ENCODE results near the gene ZBTB40.

The ZBTB40 gene

DNA sequence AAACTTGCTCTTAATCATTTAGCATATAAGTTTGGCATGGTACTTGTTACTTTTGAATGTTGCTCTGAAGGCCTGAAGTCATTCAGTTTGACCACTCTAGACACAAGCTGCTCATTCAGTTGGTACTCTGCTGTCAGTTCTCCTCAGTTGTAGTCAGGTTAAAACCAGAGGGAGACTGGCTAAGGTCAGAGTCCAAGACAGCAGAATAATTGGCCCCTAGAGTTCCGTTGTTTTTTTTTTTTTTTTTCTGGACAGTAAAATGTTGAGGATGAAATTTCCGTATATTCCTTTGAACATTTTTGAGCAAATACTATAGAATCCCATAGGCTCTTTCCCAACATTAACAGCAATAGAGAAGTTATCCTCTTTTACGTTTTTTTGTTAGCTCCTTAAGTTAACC is 9.4 kb downstream of the ZBTB40 start:
- no peak overlapping the region for H2AFZ ChIP-seq (ENCODE audit: low read length)
- H4K20me1 ChIP-seq (ENCODE audit: insufficient read depth, low read length): no peaks in the 10 kb centered on the region
- H3K9ac ChIP-seq (ENCODE audit: low read length): no peak overlapping the region
- H3K27me3 ChIP-seq (replicated peaks; ENCODE audit: insufficient read depth, low read length): no peaks in the 10 kb centered on the region
- peaks cover 98% of the 10 kb centered on the region for H3K79me2 ChIP-seq (ENCODE audit: low read length)
- no peak for DNase-seq
- H3K4me3 ChIP-seq (ENCODE audit: low read length): no peak overlapping the region
- no peak overlapping the region for H3K27ac ChIP-seq (ENCODE audit: low read length)
- H3K9me3 ChIP-seq (replicated peaks; ENCODE audit: insufficient read depth, low read length): no peaks in the 10 kb centered on the region
- H3K36me3 ChIP-seq (replicated peaks; ENCODE audit: insufficient read depth, low read length): no peaks in the 10 kb centered on the region
- TF ChIP-seq EZH2phosphoT487 (IDR thresholded peaks at IDR 0.05; ENCODE audit: low read length) (no peak), EZH2 (optimal IDR thresholded peaks at IDR 0.05; ENCODE audit: low read depth, low read length) (no peak)
- TF ChIP-seq, protein P1, sequence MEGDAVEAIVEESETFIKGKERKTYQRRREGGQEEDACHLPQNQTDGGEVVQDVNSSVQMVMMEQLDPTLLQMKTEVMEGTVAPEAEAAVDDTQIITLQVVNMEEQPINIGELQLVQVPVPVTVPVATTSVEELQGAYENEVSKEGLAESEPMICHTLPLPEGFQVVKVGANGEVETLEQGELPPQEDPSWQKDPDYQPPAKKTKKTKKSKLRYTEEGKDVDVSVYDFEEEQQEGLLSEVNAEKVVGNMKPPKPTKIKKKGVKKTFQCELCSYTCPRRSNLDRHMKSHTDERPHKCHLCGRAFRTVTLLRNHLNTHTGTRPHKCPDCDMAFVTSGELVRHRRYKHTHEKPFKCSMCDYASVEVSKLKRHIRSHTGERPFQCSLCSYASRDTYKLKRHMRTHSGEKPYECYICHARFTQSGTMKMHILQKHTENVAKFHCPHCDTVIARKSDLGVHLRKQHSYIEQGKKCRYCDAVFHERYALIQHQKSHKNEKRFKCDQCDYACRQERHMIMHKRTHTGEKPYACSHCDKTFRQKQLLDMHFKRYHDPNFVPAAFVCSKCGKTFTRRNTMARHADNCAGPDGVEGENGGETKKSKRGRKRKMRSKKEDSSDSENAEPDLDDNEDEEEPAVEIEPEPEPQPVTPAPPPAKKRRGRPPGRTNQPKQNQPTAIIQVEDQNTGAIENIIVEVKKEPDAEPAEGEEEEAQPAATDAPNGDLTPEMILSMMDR (IDR thresholded peaks at IDR 0.05; ENCODE audit: low read length): no peak
- H3K4me1 ChIP-seq (ENCODE audit: low read length): no peaks in the 10 kb centered on the region
- no peaks in the 10 kb centered on the region for H3K9me2 ChIP-seq (replicated peaks; ENCODE audit: insufficient read depth, low read length)
- H3F3A ChIP-seq (ENCODE audit: insufficient read depth, low read length): no peaks in the 10 kb centered on the region
- H3K4me2 ChIP-seq (ENCODE audit: low read depth, low read length): no peak overlapping the region

DNA sequence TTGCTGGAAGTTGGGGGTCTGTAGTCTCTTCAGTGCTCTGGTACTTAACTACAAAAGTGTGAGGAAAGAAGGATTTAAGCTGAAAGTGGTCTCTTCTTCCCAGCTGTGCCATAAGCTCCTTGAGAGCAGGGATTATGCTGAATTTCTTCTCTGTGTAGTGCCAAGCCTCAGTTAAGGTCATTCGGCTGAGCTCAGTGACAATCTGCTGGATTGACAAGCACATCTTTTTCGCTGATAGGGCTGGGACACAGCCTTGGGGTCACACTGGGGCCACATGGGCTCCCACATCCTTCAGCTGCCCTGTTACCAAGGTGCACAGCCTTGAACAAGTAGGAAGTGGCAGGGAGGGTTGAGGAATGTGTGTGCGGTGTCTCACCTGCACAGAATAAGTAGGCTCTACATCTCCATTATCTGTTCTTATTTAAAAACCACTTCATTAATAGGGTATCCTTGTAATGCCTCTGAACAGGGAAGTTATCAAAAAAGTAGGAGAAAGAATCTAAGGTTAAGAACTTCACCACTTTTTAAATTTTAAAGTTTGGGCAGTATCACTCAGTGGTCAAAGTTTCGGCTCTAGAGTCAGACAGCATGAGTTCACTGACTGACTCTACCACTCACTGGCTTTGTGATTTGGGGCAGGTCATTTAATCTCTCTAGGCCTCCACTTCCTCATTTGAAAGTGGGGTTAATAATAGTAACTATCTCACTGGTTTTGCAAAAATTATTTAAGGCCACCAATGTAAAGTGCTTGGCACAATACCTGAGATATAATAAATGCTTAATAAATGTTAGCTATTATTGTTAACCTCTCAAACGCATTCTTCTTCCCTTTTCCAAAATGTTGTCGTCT is 10.3 kb downstream of the ZBTB40 start:
- no peaks in the 10 kb centered on the region for H3K4me1 ChIP-seq (ENCODE audit: low read length)
- peaks cover 98% of the 10 kb centered on the region for H3K79me2 ChIP-seq (ENCODE audit: low read length)
- H3K9ac ChIP-seq (ENCODE audit: low read length): no peak overlapping the region
- H3K27me3 ChIP-seq (replicated peaks; ENCODE audit: insufficient read depth, low read length): no peaks in the 10 kb centered on the region
- H4K20me1 ChIP-seq (ENCODE audit: insufficient read depth, low read length): no peaks in the 10 kb centered on the region
- H3K4me3 ChIP-seq (ENCODE audit: low read length): no peak overlapping the region
- H3K4me2 ChIP-seq (ENCODE audit: low read depth, low read length): no peak overlapping the region
- DNase-seq: no peak
- H3K9me2 ChIP-seq (replicated peaks; ENCODE audit: insufficient read depth, low read length): no peaks in the 10 kb centered on the region
- H3F3A ChIP-seq (ENCODE audit: insufficient read depth, low read length): no peaks in the 10 kb centered on the region
- H3K9me3 ChIP-seq (replicated peaks; ENCODE audit: insufficient read depth, low read length): no peaks in the 10 kb centered on the region
- no peaks in the 10 kb centered on the region for H3K36me3 ChIP-seq (replicated peaks; ENCODE audit: insufficient read depth, low read length)
- no peak overlapping the region for H3K27ac ChIP-seq (ENCODE audit: low read length)
- no peak overlapping the region for H2AFZ ChIP-seq (ENCODE audit: low read length)
- no peak for TF ChIP-seq EZH2phosphoT487 (IDR thresholded peaks at IDR 0.05; ENCODE audit: low read length)
- TF ChIP-seq, protein P1 (IDR thresholded peaks at IDR 0.05; ENCODE audit: low read length): no peak
- TF ChIP-seq EZH2 (optimal IDR thresholded peaks at IDR 0.05; ENCODE audit: low read depth, low read length): no peak

DNA sequence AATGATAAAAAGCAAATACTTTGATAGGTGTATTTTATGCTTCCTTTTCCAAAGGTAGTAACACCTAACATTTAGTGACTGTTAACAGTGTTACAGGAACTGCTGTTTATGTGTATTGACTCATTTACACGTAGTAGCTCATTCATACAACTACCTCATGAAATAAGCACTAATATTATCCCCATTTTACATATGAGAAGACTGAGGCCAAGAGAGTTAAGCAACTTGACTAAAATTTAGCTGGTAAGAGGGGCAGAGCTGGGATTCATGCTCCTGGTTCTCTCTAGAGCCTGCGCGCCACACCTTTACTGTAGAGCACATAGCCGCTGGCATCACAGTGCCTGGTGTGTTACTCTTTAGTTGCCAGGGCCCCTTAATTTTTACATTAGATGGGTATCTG is 11.3 kb downstream of the ZBTB40 start:
- no peaks in the 10 kb centered on the region for H3F3A ChIP-seq (ENCODE audit: insufficient read depth, low read length)
- H4K20me1 ChIP-seq (ENCODE audit: insufficient read depth, low read length): no peaks in the 10 kb centered on the region
- TF ChIP-seq, protein P1 (IDR thresholded peaks at IDR 0.05; ENCODE audit: low read length): no peak
- no peak for TF ChIP-seq EZH2phosphoT487 (IDR thresholded peaks at IDR 0.05; ENCODE audit: low read length)
- TF ChIP-seq EZH2 (optimal IDR thresholded peaks at IDR 0.05; ENCODE audit: low read depth, low read length): no peak
- no peaks in the 10 kb centered on the region for H3K36me3 ChIP-seq (replicated peaks; ENCODE audit: insufficient read depth, low read length)
- H3K27me3 ChIP-seq (replicated peaks; ENCODE audit: insufficient read depth, low read length): no peaks in the 10 kb centered on the region
- no peak for DNase-seq
- H3K4me1 ChIP-seq (ENCODE audit: low read length): no peaks in the 10 kb centered on the region
- peaks cover 98% of the 10 kb centered on the region for H3K79me2 ChIP-seq (ENCODE audit: low read length)
- no peak overlapping the region for H3K4me3 ChIP-seq (ENCODE audit: low read length)
- H3K4me2 ChIP-seq (ENCODE audit: low read depth, low read length): no peak overlapping the region
- H3K9me3 ChIP-seq (replicated peaks; ENCODE audit: insufficient read depth, low read length): no peaks in the 10 kb centered on the region
- H2AFZ ChIP-seq (ENCODE audit: low read length): no peak overlapping the region
- no peaks in the 10 kb centered on the region for H3K9me2 ChIP-seq (replicated peaks; ENCODE audit: insufficient read depth, low read length)
- no peak overlapping the region for H3K27ac ChIP-seq (ENCODE audit: low read length)
- no peak overlapping the region for H3K9ac ChIP-seq (ENCODE audit: low read length)
